Esophagus squamous epithelium (tissue), 4 donors: ENCODE results near the gene HKDC1.

Experiments used
- CTCF ChIP-seq, 6 experiments: fragments of 450-650 bp in 4 of 6; fragments of 200-600 bp in 2 of 6; sonication (generic) in 2 of 6; IDR thresholded peaks; one replicate each; pipeline ENCODE4 v1.5.1; 2016 to 2019; ENCODE audit warnings: antibody characterized with exemption in 6 of 6, mild to moderate bottlenecking in 4 of 6, moderate library complexity in 4 of 6
- POLR2A ChIP-seq, 4 donors: fragments of 450-650 bp; IDR thresholded peaks; one replicate each; pipeline ENCODE4 v1.6.1; 2017; ENCODE audit warnings: antibody characterized with exemption in 4 of 4, mild to moderate bottlenecking in 4 of 4, moderate library complexity in 3 of 4

- no peak for TF ChIP-seq CTCF (IDR thresholded peaks at IDR 0.05)
- no peak for TF ChIP-seq POLR2A (IDR thresholded peaks at IDR 0.05)
Measured at GRCh38 chr10:69240455-69240854, 20.3 kb downstream of the HKDC1 start.
